GM12872 (cell line): ENCODE measurements around the gene EXOSC10.

Source experiments
- TF ChIP-seq, protein P1 (sequence below): IDR thresholded peaks from 3 replicates; pipeline ENCODE4 v1.5.1; 2011; ENCODE audit warnings: low read depth, mild to moderate bottlenecking, low read length, moderate library complexity; ENCODE audit not compliant: insufficient read depth

Gene EXOSC10

DNA sequence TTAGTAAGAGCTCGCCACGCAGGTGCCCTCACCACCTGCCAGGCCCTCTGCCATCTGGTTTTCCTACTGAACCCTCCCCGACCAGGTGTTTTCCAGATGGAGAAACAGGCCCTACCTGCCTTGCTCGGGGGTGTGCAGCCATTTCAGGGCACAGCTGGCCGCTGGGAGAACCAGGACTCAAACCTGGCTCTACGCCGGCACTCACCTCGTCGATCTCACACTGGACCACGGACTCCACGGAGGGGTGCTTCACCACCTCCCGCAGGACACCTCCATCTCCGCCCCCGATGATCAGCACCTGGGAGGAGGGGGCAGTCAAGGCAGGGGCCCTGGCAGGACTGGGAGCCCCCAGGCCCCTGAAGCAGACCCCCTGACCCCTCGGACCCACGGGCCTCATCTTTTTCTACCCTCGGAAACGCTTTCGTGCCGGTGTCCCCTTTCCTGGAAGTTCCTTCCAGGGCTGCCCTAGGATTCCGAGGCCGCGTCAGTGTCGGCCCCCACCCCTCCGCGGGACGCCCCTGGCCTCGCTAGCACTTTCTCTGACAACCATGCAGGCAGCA, 41.0 kb downstream of the EXOSC10 start:
- TF ChIP-seq, protein P1, sequence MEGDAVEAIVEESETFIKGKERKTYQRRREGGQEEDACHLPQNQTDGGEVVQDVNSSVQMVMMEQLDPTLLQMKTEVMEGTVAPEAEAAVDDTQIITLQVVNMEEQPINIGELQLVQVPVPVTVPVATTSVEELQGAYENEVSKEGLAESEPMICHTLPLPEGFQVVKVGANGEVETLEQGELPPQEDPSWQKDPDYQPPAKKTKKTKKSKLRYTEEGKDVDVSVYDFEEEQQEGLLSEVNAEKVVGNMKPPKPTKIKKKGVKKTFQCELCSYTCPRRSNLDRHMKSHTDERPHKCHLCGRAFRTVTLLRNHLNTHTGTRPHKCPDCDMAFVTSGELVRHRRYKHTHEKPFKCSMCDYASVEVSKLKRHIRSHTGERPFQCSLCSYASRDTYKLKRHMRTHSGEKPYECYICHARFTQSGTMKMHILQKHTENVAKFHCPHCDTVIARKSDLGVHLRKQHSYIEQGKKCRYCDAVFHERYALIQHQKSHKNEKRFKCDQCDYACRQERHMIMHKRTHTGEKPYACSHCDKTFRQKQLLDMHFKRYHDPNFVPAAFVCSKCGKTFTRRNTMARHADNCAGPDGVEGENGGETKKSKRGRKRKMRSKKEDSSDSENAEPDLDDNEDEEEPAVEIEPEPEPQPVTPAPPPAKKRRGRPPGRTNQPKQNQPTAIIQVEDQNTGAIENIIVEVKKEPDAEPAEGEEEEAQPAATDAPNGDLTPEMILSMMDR: no peak

DNA sequence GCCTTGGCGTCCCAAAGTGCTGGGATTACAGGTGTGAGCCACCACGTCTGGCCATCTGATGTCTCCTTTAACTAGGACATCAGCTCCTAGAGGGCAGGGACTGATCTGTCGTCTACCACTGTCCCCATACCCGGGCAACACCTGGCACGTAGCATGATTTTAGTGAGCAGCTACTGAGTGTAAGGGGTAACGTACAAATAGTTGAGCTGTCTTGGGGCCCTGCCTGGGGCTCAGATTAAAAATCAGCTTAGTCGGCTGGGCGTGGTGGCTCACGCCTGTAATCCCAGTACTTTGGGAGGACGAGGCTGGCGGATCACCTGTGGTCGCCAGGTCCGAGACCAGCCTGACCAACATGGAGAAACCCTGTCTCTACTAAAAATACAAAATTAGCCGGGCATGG, 41.6 kb downstream of the EXOSC10 start:
- TF ChIP-seq, protein P1: no peak

DNA sequence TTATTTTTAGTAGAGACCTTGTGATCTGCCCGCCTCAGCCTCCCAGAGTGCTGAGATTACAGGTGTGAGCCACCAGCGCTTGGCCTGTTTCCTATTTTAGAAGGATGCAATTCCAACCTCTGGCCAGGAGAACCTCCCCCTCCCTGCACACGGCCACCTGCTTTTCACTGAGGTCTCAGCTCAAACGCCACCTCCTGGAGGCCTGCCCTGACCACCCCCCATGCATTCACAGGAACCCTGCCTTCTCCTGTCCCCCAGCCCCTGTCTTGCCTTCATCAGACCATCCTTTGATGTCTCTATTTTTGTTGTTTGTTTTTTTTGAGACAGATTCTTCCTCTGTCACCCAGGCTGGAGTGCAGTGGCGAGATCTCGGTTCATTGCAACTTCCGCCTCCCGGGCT, 42.2 kb downstream of the EXOSC10 start:
- TF ChIP-seq, protein P1: no peak

DNA sequence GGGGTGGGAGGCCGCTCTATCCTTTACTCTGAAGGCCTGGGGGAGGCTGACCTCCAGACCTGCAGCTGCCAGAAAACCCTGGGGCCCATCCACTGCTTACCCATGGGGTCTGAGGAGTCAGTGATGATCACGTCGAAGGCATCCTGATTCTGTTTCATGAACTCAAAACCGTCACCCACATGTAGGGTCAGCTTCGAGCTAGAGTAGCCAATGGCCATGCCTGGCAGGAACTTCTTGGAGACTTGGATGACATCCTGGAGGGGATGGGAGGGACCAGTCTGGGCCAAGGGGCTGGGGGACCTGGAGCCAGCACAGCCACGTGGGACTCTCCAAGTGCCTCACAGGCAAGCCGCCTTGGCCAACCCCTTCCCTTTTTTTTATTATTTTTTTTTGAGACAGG, 43.2 kb downstream of the EXOSC10 start:
- TF ChIP-seq, protein P1: no peak

DNA sequence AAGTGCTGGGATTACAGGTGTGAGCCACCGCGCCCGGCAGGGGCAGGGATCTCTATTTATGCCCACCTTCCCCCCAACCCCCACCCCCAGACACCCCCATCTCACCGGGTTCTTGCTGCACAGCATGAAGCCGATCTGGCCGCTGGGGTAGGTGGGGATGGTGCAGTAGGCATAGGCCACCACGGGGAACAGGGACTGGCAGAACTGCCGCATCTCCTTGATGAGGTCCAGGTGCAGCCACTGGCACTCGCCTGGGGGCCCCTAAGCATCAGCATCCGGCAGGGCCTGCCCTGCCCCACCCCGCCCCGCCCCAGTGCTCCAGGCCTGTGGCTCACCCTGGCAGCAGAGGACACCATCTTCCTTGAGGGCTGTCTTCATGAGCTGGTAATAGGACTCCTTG, 44.0 kb downstream of the EXOSC10 start:
- TF ChIP-seq, protein P1: no peak

DNA sequence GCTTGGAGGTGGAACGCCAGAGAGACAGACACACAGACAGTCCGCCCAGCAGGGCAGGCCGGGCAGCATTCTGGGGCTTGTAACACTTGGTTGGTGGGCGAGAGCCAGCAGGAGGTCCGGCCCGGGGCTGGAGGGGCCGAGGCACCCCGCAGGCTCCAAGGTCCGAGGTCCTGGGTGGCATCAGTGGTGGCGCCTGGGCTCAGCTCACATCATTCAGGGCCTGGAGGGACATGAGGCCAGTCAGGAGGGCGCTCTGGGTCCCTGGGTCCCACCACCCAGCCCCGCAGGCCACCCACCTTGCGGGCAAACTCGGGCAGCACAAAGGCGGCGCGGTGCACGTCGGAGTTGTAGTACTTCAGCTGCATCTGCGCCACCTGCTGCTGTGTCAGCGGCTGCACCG, 45.0 kb downstream of the EXOSC10 start:
- TF ChIP-seq, protein P1: no peak

DNA sequence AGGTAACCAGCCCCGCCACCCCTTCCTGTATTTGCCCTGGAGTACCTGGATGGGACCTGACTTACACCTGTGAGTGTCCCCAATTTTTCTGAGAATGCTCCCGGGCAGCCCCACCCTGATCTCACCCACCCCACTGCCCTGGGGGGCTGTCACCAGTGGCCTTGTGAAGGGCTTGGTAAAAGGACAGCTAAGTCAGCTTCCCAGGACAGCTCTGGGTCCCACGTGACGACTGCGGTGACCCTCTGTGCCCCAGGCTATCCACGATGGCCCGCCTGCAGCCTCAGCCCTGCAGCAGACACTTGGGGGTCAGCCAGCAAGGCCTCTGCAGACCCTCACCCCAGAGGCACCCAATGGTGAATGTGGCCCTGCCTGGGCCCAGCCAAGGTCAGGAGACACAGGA, 45.5 kb downstream of the EXOSC10 start:
- TF ChIP-seq, protein P1: no peak
